Thyroid gland (tissue), 4 donors: Measurements from ENCODE around the gene FLT4.

Experiments
- POLR2A ChIP-seq, 2 donors: fragments of 450-650 bp; IDR thresholded peaks; one replicate each; pipeline ENCODE4 v1.6.1; 2017; ENCODE audit warnings: antibody characterized with exemption in 2 of 2, mild to moderate bottlenecking in 2 of 2, moderate library complexity in 1 of 2
- TF ChIP-seq, protein P1 (sequence below), 6 experiments: fragments of 200-600 bp in 3 of 6; fragments of 450-650 bp in 3 of 6; sonication (generic) in 3 of 6; IDR thresholded peaks; one replicate each; pipeline ENCODE4 v1.5.1; 2016 to 2019; ENCODE audit warnings: antibody characterized with exemption in 6 of 6, mild to moderate bottlenecking in 2 of 6, inconsistent platforms in 1 of 6, moderate library complexity in 1 of 6

DNA sequence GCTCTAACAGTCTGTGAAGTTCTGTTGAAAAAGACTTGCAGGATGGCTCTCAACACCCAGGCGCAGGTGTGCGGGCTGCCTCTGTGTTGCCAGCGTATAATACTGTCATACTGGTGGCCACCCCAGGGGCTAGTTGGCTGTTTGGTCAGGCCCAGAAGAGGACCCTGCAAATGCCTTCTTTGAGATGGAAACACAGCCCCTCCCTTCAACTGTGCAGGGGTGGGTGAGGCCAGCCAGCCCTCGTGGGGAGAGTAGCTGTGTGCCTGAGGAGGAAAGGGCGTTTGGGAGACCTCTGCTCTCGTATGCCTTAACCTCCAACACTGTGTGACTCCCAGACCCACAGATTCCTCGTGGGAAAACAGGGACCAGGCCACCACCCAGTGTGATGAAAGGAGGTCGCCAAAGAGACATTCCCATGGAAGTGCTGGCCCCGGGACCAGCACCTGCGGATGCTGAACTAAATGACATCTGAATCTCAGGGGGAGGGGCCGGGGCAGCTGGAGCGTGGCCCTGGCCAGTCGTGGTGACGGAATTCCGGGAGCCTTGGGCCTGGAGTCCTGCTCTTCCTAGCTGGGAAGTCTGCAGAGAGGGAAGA, 46.8 kb downstream of the FLT4 start:
- TF ChIP-seq POLR2A (IDR thresholded peaks at IDR 0.05): no peak
- TF ChIP-seq, protein P1, sequence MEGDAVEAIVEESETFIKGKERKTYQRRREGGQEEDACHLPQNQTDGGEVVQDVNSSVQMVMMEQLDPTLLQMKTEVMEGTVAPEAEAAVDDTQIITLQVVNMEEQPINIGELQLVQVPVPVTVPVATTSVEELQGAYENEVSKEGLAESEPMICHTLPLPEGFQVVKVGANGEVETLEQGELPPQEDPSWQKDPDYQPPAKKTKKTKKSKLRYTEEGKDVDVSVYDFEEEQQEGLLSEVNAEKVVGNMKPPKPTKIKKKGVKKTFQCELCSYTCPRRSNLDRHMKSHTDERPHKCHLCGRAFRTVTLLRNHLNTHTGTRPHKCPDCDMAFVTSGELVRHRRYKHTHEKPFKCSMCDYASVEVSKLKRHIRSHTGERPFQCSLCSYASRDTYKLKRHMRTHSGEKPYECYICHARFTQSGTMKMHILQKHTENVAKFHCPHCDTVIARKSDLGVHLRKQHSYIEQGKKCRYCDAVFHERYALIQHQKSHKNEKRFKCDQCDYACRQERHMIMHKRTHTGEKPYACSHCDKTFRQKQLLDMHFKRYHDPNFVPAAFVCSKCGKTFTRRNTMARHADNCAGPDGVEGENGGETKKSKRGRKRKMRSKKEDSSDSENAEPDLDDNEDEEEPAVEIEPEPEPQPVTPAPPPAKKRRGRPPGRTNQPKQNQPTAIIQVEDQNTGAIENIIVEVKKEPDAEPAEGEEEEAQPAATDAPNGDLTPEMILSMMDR (IDR thresholded peaks at IDR 0.05): no peak
